GM12873 (cell line): ENCODE results near the gene ROBO1.

ENCODE experiments used
- CTCF ChIP-seq: IDR thresholded peaks from 2 replicates; pipeline ENCODE4 v1.5.1; 2012; ENCODE audit warnings: low read depth, mild to moderate bottlenecking, moderate library complexity, low read length, control low read depth; ENCODE audit not compliant: insufficient read depth; ENCODE audit errors: missing control alignments

ROBO1 gene

GRCh38 chr3:79109754-79110153, 658.0 kb downstream of the ROBO1 start:
- no peak for TF ChIP-seq CTCF

GRCh38 chr3:79103307-79103706, 664.5 kb downstream of the ROBO1 start:
- no peak for TF ChIP-seq CTCF

GRCh38 chr3:79097964-79098660, 669.7 kb downstream of the ROBO1 start:
- TF ChIP-seq CTCF, result no peak

GRCh38 chr3:79094654-79095053, 673.1 kb downstream of the ROBO1 start:
- TF ChIP-seq CTCF, result no peak

GRCh38 chr3:79086514-79086913, 681.3 kb downstream of the ROBO1 start:
- TF ChIP-seq CTCF, result peak; percentile 74

- no peak for TF ChIP-seq CTCF
These were observed 682.6 kb downstream of the ROBO1 start for GRCh38 chr3:79085171-79085570.

GRCh38 chr3:79081335-79081734, 686.5 kb downstream of the ROBO1 start:
- TF ChIP-seq CTCF, result no peak

- no peak for TF ChIP-seq CTCF
These were observed 693.2 kb downstream of the ROBO1 start for GRCh38 chr3:79074558-79074957.
